ENCODE data around the gene PTPRM.

DNA sequence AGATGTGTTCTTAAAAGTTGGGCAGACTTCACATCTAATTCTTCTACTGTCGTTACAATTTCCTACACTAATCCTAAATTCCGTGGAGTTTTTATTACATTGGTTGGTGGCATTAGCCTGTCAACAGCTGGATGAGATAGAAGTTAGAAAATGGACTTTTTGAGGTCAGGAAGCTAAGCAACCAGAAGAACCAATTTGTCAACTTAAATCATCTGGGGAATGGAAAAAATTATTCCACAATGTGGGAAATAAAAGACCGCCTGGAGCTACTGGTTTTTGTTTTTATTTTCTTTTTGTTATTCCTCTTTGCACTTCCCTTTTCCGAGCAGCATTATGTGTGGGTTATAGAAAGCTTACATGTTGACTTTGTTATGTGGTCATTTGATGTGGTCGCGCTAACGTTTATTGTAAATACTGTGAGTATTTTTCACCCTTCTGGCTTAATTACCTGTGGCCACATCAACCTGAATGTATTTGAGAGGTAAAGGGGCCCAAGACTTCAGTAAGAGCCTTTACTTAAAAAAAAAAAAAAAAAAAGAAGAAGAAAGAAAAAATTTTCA, 75.3 kb downstream of the PTPRM start:
- TF ChIP-seq, protein P1, sequence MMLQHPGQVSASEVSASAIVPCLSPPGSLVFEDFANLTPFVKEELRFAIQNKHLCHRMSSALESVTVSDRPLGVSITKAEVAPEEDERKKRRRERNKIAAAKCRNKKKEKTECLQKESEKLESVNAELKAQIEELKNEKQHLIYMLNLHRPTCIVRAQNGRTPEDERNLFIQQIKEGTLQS (IDR thresholded peaks at IDR 0.05; ENCODE audit: insufficient read depth, low read depth, low read length): no peak
- TF ChIP-seq, protein P2, sequence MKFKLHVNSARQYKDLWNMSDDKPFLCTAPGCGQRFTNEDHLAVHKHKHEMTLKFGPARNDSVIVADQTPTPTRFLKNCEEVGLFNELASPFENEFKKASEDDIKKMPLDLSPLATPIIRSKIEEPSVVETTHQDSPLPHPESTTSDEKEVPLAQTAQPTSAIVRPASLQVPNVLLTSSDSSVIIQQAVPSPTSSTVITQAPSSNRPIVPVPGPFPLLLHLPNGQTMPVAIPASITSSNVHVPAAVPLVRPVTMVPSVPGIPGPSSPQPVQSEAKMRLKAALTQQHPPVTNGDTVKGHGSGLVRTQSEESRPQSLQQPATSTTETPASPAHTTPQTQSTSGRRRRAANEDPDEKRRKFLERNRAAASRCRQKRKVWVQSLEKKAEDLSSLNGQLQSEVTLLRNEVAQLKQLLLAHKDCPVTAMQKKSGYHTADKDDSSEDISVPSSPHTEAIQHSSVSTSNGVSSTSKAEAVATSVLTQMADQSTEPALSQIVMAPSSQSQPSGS (IDR thresholded peaks at IDR 0.05; ENCODE audit: low read length): no peak
- no peak for TF ChIP-seq BRCA1 (IDR thresholded peaks at IDR 0.05; ENCODE audit: low read depth, low read length)
- TF ChIP-seq, protein P3, sequence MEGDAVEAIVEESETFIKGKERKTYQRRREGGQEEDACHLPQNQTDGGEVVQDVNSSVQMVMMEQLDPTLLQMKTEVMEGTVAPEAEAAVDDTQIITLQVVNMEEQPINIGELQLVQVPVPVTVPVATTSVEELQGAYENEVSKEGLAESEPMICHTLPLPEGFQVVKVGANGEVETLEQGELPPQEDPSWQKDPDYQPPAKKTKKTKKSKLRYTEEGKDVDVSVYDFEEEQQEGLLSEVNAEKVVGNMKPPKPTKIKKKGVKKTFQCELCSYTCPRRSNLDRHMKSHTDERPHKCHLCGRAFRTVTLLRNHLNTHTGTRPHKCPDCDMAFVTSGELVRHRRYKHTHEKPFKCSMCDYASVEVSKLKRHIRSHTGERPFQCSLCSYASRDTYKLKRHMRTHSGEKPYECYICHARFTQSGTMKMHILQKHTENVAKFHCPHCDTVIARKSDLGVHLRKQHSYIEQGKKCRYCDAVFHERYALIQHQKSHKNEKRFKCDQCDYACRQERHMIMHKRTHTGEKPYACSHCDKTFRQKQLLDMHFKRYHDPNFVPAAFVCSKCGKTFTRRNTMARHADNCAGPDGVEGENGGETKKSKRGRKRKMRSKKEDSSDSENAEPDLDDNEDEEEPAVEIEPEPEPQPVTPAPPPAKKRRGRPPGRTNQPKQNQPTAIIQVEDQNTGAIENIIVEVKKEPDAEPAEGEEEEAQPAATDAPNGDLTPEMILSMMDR (IDR thresholded peaks at IDR 0.05; ENCODE audit: control extremely low read depth in 1 of 3, insufficient read depth in 1 of 3, low read depth in 1 of 3, low read length in 3 of 3): no peak
- no peak for TF ChIP-seq RAD21 (IDR thresholded peaks at IDR 0.05 in 1 of 2, conservative IDR thresholded peaks at IDR 0.05 in 1 of 2; ENCODE audit: low read depth in 2 of 2, low read length in 2 of 2)
- TF ChIP-seq HDAC2 (IDR thresholded peaks at IDR 0.05; ENCODE audit: borderline replicate concordance in 1 of 2, low read depth in 2 of 2, low read length in 2 of 2): no peak
- TF ChIP-seq ASH2L (IDR thresholded peaks at IDR 0.05; ENCODE audit: low read length): no peak
- no peak for TF ChIP-seq TAF1 (IDR thresholded peaks at IDR 0.05; ENCODE audit: low read depth, low read length)
